Retina (tissue), 1 donor: ENCODE results near the gene SNCB.

Experiments used
- DNase-seq: peaks from one replicate; pipeline ENCODE4 v3.0.0-alpha.2; 2016

SNCB gene

DNA sequence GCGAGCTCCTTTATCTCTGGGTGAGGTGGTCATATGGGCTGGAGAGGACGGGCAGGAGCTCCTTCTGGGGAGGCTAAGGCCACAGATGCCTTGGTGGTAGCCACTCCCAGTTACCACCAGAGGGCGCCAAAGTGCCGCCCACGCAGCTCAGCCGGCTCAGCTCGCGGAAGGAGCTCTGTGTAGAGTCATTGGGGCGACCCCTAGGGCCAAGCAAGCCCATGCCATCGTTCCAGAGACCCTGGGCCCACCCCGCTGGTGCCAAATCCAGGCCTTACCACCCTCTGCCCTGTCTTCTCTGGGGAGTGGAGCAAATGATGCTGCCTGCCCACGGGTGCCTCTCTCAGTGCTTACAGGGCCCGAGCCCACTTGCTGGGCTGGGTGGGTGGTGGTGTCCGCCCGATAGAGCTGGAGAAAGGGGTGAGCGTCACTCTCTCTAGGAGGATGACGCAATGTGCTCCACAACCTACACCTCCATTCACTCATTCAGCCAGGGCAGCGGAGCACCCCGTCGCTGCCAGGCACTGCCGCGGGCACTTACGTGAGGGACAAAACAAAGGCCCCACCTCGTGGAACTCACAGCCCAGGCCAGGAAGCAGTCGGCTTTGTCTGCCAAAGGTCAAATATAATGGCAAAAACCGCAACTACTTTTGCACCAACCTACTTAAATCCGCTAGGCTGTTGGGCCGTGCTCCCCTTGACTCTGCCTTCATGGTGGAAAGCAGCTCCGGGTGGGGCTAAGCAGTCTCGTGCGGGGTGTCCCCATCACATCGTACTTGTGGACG lies 30.7 kb upstream of the SNCB start:
- DNase-seq, result peak; percentile 91

DNA sequence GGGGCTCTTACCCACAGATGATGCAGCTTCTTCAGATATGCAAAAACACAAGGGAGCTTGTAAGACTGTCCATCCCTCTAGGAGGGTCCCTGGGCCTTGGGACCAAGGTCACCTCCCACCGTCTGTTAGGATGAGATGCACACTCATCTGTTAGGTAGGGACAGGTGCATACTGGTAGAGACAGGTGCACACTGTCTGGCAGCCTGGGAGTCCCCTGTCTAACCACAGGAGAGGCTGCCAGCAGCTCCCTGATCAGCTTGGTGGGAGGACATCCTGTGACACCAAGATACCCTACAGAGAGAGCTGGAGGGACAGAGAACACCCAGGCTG lies 30.2 kb upstream of the SNCB start:
- DNase-seq, result no peak

DNA sequence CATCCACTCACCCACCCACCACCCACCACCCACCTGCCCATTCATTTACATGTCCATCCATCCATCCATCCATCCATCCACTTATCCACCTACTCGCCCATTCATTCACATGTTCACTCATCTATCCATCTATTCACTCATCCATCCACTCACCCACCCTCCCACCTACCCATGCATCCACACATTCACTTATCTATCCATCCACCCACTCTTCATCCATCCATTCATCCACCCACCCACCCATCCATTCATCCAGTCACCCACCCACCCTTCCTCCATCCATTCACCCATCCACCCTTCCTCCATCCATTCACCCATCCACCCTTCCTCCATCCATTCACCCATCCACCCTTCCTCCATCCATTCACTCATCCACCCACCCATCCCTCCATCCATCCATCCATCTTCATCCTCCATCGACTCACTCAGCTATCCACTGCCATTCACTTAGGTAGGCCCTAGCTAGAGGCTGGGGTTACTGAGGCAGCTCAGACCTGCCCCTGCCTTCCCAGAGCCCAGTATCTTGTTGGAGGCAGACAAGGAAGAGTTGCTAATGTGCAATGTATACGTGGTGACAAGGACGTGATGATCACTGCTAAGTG lies 29.6 kb upstream of the SNCB start:
- no peak for DNase-seq

DNA sequence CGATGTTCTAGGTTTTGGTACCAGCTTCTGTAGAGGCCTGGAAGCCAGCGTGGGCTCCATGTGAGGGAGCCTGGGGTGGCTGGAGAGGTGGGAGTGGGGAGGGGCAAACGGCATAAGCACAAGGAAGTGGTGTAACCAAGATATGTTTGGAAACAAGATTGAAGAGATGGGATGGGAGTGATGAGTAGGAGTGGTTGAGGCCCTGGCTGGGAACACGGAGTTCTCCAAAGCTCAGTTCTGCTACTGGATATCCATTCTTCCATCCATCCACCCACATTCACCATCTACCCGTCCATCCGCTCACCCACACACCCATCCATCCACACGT lies 29.1 kb upstream of the SNCB start:
- DNase-seq, result no peak

DNA sequence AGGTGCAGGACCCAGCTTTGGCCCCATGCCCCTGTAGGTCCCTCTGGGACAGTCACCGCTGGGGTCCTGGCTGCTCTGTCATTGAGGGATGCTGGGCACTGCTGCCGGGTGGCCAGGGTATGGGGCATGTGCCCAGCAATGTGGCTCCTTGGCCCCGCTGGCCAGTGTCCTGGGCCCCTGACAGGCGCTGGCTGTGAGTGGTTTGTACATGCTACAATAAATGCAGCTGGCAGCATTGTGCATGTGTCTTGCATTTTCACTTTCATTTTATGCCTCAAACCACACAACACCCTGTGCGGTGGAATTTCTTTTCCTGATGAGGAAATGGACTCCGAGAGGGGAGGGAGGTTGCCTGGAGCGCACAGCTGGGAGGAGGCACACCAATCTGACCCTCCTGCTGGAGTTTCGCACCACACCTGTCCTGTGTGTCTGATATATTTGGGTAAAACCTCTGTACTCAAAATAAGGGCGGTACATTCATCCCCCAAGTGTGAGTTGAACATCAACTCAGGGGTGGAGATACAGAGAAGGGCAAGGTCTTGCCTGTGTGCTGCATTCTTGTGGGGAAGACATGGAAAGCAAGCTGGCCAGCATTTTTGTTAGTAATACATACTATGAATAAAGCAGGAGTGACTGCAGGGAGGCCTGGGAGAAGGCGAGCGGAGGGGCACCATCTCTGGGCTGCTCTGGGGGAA lies 28.6 kb upstream of the SNCB start:
- no peak for DNase-seq

DNA sequence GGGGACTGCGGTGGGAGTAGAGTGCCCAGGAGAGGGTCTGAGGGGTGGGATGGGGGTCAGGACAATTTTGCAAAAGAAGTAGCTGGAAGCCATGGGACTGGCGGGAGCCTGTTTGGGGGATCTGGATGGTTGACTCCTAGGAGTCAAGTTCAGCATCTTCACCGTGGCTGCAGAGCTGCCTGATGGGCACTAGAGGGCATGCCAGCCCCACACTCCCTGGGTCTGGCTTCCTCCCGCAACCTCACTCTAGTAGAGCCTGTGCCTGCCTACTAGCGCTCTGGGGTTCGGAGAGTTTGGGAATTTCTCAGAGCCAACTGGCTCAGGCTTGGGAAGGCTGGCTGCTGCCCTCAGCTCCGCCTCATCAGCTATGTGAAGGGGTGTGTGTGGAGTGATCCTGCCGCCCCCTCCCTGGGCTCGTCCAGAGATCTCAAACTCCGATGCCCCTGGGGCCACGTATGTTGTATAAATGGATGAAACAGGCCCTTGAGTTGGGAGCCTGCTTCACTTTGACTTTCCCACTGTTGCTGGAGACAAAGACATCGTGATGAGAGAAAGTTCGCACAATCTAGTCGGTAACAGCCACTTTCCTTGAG lies 27.8 kb upstream of the SNCB start:
- DNase-seq, result peak; percentile 84

DNA sequence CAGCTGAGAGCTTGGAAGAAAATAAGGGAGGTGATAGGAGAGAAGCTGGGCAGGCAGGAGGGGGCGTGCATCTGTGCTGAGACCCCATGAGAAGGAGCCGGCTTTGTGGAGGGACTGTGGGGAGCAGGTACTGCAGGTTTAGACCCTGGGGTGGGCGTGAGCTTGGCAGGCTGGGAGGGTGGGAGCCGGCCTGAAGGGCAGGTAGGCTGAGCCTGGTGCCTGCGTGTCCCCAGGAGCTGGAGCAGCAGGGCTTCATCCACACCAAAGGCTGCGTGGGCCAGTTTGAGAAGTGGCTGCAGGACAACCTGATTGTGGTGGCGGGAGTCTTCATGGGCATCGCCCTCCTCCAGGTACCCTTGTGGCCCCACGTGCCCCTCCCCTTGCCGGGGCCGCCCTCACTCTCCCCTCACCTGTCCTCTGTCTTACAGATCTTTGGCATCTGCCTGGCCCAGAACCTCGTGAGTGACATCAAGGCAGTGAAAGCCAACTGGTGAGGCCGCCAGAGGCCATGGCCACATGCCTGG lies 26.2 kb upstream of the SNCB start:
- DNase-seq, result no peak

DNA sequence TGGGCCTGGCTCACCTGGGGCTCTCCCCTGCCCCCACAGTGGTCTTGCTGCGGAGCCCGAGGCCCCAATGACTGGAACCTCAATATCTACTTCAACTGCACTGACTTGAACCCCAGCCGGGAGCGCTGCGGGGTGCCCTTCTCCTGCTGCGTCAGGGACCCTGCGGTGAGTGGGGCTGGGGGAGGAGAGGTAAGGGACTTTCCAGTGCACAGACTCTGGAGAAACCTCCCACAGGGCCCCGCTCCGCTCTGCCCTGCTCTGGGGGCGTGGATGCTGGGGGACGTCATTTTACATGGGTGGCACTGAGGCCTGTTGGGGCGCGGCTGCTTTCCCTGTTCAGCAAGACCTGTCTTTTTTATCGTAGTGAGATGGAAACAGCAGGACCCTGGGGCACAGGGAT lies 24.5 kb upstream of the SNCB start:
- no peak for DNase-seq

DNA sequence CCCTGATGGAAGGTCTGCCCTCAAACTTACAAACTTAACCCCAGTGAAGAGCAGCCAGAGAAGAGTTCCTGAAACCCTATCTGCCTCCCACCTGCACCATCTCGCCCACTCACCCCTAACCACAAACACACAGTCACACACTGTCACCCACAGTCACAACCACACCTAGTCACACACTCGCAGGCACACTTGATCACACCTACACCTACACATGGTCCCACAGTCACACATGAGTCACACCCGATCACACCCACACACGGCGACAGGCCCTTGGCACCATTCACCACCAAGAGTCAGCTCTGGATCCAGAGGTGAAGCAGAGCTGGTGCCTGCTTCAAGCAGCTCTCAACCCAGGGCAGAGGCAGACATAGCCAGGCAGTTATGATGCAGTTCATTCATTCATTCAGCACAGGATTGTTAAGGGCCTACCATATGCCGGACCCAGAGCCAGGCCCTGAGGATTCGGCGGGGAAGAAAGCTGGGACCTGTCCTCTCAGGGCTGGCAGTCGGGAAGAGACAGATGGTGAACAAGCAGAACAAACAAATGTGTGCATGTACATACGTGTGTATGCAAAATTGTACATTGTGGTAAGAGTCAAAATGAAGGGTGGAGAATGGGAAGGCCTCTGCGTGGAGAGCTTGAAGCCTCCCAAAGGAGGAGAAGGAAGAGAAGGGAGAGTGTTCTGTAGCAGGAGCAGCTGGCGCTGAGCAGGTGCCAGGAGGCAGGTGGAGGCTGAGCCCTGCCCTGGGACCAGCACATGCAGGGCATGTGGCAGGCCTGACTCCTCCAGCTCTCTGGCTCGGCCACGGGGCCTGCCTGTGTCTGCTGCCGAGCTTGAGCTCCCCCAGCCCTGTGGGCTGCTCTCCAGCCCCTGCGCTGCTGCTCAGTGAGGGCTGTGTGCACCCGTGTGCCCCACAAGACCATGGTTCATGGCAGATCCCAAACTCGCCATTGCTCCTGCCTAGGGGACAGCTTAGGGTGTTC lies 23.4 kb upstream of the SNCB start:
- DNase-seq, result no peak

DNA sequence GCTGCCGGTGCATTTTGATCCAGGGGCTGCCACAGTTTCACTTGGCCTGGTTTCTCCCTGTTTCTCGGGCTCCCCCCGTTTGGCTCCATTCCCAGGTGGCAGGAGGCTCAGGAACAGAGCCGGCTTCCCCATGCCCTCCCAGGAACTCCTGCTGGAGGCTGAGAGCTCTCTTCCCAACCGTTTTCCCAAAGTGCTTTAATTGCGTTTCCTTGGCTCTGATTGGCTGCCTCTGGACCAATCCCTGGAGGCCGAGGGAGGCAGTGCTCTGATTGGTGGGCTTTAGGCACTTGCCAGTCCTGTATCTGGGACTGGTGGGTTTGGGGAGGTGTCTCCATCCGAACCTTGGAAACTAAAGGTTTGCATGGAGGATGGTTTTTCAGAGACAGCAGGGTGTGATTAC lies 21.8 kb upstream of the SNCB start:
- no peak for DNase-seq

DNA sequence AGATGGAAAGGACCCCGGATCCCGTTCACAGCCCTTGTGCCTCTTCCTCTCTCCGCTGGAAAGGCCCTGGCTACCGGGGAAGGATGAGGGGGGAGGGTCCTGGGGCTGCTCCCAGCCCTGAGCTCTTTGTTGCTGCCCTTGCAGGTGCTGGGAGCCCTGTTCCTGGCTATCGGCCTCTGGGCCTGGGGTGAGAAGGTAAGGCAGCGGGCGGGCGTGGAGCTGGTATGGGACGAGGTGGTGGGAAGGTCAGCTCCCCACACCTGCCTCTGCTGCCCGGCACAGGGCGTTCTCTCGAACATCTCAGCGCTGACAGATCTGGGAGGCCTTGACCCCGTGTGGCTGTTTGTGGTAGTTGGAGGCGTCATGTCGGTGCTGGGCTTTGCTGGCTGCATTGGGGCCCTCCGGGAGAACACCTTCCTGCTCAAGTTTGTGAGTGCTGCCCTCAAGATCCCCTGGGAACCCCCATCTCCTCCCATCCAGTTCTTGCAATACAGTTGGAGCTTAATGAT lies 21.2 kb upstream of the SNCB start:
- DNase-seq, result no peak

DNA sequence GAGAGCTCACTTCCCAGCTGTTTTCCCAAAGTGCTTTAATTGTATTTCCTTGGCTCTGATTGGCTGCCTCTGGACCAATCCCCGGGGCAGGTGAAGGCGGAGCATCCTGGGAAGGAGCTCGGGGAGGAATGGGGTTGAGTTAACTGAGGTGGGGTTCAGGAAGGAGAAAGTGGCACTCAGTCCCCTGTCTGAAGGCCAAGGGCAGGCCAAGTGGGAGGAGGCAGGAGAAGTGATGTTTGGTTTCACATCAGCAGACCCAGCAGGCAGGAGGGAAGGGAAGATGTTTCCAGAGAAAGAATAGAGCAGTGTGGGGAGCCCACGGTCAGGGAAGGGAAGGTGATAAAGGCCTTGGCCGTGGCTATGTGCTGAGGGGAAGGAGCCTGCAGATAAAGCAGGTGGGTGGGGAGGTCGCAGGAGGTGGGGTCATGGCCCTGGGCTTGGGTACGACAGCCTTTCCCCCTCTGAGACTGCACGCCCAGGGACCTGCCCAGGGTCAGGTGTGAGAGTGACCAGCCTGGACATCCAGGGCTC lies 20.1 kb upstream of the SNCB start:
- no peak for DNase-seq

DNA sequence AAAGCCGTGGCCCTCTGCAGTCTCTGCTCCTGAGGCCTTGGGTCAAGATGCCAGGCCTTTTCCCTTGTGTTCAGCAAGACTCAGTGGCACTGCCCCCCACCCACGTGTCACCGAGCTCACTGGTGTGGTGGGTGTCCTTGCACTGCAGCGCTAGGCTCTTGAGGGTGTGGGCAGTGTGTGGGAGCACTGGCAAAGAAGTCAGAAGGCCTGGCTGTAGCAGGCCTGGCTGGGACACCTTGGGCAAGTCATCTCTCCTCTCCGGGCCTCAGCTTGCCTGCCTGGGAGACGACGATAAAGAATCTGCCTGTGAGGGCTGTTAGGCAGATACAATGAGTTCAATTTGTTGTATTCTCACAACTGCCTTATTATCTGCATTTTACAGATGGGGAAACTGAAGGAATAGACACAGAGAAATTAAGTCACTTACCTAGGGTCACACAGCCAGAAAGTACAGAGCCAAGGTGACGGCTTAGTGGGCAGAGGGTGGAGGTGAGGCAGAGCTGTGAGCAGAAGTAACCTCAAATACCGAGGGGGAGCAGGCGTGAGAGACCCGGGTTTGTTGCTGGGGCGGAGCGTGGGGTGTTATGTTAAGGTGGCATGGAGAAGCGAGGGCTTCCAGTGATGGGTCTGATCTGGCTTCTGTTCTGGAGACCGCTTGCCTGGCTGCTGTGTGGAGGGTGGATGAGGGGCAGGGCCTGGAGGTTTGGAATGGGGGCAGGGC lies 18.3 kb upstream of the SNCB start:
- DNase-seq, result no peak

DNA sequence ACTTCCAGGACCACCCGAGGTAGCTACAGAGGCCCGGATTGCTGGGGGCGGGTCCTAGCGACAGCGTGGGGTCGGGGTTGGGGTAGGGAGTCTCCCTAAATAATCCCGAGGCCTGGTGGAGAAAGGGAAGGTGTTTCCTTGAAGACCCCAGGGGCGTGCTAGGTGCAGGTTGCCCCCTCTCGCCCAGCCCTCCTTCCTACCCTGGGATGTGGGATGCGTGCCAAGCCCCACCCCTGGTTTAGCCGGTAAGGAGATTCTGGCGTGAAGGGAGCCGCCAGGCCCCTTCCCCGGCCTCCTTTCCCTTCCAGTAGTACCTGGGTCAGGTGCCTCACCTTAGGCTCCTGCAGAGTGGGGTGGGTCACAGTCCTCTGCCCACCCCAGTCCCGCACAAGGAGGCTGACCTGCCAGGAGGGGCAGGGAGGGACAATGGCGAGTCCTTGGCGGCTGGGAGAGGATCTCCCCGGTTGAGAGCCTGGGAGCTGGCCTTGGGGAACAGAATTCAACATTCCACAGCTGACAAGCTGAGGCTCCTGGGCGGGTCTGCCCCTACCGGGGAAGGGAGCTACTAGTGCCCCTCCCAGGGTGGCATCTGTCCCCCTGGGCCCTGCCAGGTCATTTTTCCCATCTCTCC lies 17.6 kb upstream of the SNCB start:
- no peak for DNase-seq

DNA sequence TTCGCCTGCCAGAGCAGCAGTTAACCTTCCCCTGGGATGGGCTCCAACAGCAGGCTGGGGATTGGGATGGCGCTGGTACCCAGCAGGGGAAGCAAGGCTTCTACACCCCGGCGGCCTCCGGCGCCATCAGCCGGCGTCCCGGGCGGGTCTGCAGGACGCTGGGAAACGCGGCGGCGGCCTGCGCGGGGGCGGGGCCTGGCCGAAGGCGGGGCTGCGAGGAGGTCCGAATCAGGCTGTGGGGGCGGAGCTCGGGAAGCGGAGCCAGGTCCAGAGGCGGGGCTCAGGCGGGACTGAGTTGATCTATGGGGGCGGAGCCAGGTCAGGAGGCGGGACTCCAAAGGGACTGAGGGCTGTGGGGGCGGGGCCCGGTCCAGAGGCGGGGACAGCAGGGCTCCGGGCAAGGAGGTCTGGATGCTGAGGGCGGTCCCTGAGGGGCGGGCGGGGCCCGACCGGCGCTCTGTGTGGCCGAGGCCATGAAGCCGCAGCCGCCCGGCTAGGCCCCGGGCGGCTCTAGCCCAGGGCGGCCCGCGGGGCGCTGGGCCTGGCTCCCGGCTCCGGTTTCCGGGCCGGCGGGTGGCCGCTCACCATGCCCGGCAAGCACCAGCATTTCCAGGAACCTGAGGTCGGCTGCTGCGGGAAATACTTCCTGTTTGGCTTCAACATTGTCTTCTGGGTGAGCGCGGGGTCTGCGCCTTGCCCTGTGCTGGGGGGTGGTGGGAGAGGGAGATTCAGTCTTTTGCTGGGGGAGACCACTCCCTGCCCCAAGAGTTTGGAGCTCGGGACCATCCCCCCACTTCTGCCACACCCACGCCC lies 16.9 kb upstream of the SNCB start, which contains the start of gene TSPAN17:
TSPAN17 (plus strand) TSS at position 455 of the 813 bp plus-strand sequence; CDS start at position 587, 132 bp downstream.
- DNase-seq, result peak; percentile 98

DNA sequence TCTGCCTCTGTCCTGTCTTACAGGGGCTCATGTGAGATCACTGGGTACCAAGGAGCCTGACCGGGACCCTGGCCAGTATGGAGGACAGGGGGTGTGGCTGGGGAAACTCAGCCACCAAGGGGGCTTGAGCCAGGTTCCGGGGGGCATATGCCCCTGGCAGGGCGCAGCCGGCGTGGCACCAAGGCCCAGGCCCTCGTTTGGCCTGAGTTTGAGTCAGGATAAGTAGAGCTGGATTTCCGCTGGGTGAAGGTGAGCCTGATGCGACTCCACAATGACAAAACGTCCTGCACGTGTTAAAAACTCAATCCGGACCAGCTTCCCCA lies 16.3 kb upstream of the SNCB start:
- no peak for DNase-seq

DNA sequence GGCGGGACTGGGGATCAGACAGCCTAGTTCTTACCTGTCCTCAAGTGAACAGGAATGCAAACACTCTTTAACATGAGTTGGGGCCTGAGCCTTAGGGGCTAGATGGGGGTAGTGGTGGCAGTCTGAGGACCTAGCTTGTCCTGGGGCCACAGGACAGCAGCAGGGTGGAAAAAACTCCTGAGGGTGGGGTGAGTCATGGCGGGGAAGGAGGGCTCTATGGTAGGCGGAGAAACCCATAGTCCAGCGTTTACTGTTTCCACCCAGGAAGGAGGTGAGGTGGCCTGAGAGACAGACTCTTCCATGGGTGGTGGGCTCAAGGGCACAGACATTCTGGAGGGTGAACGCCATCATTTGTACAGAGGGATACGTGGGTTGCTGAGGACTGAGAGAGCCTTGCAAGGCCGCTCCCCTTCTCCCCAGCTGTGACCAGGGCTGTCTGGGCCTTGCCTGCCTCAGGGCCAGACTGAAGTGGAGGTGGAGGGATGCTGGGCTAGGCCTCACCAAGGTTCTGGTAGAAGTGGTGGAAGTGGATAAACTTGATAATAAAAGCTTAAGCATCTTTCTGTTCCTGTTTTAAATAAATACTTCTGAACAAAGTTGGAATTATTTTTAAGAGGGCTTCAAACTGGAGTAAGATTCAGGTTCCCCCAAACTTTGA lies 15.8 kb upstream of the SNCB start:
- no peak for DNase-seq

DNA sequence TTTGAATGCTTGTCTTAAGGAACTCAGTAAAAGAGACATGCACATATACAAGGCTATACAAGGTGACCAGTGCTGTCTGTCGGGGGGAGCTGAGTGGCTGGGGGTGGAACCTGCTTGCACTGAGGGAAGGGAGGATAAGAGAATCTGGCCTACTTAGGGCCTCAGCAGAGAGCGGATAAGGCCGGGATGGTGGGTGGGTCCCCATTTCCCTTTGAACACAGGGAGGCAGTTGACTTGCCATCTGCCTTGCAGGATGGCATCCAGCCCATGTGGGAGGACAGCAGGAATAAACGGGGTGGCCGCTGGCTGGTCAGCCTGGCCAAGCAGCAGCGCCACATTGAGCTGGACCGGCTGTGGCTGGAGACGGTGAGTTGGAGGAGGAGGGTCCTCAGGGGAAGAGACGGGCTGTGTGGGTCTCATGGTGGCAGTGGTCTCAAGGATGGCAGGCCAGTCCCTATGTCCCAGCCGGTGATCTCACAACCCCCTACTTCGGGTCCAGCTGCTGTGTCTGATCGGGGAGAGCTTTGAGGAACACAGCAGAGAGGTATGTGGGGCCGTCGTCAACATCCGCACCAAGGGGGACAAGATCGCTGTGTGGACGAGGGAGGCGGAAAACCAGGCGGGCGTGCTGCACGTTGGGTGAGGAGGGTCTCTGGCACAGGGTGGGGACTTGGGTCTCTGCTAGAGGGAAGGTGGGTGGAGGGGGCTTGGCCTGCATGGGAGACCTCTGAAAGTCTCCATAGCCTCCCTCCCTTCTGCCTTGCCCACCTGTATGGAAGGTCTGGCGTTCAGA lies 14.7 kb upstream of the SNCB start:
- no peak for DNase-seq

DNA sequence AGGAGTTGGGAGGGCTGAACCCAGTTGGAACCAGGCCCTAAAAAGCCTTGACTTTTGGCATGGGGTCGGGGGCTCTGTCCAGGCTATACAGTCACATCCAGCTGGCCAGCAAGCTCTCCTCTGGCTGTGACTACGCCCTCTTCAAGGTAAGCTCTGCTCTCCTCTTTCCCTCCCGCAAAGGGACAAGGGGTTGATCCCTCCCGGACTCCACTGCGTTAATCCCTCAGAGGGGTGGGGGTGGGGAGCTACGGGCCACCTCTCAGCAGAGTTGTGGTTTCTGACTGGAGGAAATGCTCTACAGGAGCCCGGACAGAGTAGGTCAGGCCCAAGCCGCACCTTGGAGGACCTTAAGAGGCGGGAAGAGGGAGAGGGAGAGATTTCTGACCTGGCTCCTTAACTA lies 14.0 kb upstream of the SNCB start:
- no peak for DNase-seq
